HUDEP-2 (cell line): ENCODE results near the gene USP22.
"Not testable (repeated sequence)": the region's sequence is repeated elsewhere in the genome, so short reads cannot be mapped to it uniquely, and the experiment has no call there.

Experiments used
- DNase-seq, 76 experiments: peaks; one replicate each; lab custom pipeline; 2025; ENCODE audit not compliant: unreplicated experiment in 76 of 76; lab: John Stamatoyannopoulos, UW

Gene USP22

GRCh38 chr17:20991276-20992037 is 51.4 kb downstream of the USP22 start:
- DNase-seq, result no peak

- DNase-seq, result no peak
Measured at GRCh38 chr17:20989991-20990855, 52.6 kb downstream of the USP22 start.

GRCh38 chr17:20989481-20989880 is 53.3 kb downstream of the USP22 start:
- no peak for DNase-seq

GRCh38 chr17:20988896-20989295 is 53.9 kb downstream of the USP22 start:
- no peak for DNase-seq

- DNase-seq, result no peak
Measured at GRCh38 chr17:20988001-20988636, 54.7 kb downstream of the USP22 start.

DNA sequence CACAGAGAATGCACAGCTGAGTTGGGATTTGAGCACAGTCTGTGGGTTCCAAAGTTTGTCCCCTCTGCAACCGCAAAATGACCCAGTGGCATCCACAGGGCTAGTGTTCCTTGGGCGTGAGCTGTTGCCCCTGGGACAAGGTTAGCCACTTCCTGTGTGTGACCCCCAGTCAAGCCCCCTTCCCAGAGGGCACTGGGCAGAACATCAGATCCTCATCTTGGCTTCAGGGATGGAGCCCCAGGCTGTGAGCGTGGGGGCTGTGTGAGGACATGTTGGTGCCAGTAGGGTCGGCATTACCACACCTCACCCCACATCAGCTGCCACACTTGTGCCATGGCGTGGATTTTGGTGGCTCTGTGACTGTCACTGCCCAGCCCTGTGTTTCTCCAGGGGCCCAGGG is 55.3 kb downstream of the USP22 start:
- no peak for DNase-seq

GRCh38 chr17:20986767-20987510 is 55.9 kb downstream of the USP22 start:
- no peak for DNase-seq

DNA sequence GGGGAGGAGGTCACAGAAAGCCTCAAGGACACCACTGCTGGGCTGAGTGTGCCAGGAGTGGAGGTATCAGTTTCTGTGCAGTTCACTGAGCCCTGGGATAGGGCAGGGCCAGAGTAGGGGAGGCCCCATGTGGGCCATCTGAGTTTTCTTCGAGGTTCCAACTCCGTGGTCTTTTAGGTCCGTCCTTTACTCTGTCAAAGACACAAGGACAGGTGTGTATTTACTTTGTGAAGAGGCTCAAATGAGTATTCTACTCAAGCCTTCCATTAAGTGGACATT is 59.5 kb downstream of the USP22 start:
- DNase-seq, result no peak

GRCh38 chr17:20982589-20983358 is 60.0 kb downstream of the USP22 start:
- DNase-seq, result no peak

- no peak for DNase-seq
Measured at GRCh38 chr17:20981046-20981920, 61.5 kb downstream of the USP22 start.

- DNase-seq, result no peak
Measured at GRCh38 chr17:20979792-20980083, 63.1 kb downstream of the USP22 start.

DNA sequence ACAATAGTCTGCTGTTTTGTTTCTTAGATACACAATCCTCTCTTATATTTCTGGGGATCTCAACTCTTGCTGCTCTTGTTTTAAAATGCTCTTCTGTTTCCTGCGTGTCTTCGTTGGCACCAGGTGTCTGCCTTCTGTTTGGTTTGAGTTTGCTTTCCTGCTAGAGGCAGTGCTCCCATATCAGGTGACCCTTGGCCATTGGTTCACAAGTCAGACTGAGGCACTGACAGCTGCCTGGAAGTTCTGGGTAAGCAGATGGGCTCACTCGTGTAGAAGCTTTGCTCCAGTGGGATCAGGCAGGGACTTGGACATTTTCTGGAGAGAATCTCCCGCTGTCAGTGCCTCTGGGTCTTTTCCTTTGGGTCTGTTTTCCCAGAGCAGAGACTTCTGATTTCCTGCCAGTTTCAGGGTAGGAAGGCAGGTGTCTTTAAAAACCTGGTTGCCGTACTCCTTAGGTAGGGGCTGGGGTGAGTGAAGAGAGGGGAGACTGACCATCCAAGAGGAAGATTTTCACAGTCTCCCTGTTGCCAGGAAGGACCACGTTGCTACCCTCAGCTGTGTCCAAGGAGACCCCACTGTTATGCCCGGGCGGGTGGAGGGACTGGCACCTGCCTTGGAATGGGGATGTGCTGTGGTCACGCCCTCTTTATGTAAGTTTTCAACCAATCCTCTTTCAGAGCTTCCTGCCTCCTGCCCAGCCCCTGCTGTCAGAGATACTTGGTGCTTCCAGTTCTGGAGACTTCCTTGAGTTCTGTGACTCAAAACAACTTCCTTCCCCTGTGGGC is 63.6 kb downstream of the USP22 start:
- not testable (repeated sequence) for DNase-seq

- DNase-seq, result not testable (repeated sequence)
Measured at GRCh38 chr17:20977609-20978253, 65.1 kb downstream of the USP22 start.

DNA sequence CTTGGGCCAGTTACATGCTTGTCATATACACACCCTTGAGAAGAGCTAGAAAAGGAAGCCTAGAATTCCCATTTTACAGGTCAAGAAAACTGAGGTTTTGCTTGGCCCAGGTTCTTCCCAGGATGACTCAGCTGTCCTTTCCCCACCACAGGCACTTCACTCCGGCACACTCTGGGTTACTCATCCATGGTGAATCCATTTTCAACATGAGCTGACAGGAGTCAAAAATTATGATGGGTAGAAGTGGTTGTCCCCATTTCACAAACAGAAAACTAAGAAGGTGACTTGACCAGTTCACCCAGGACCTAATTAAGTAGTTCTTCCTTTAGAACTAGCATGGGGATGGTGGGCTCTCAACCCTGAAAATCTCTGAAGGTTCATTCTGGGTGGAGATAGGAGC is 67.2 kb downstream of the USP22 start:
- no peak for DNase-seq

DNA sequence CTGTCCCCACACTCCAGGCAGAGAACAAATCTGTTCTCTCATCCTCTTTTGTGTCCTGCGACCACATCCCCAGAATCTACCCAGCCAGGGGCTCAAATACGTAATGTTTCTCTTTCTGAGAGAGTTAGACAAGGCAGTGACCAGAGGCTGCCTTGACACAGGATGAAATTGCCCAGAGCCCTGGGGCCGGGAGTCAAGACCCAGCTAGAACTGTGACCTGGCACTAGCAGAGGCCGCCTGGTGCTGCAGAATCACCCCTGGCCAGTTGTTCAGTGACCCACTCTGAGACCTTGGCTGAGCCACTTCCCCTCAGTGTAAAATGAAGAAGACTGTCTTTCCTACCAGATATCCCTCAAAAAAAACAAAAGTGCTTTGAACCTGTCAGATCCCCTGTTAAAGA is 72.5 kb downstream of the USP22 start:
- no peak for DNase-seq

DNA sequence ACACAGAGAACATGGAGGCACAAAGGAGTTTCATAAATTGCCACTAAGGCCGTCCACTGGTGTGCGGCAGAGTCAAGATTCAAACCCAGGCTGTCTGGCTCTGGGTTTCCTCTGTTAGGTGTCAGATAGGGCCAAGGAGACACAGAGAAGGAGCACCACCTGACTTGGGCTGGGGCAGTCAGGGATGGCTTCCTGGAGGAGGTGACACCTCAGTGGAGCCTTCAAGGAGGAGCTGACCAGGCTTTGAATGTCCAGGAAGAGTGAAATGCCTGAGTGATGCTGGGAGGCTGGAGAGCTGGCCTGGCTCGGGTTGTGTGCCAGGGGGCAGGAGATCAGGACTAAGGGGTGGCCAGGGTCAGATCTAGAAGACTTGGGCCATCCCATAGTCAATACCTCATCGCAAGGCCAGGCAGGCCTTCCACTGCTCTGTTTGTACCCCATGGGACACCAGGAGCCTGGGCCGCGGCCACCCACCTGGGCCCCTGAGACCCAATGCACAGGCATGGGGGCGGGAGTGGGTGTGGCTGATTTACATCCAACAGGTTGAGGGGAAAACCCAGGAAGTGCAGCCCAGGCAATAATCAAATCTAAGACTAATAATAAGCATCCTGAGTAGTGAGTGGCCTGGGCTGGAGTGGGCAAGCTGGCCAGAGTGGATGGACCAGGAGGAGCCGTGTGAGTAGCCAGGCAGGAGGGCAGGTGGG is 73.7 kb downstream of the USP22 start:
- DNase-seq, result no peak

- DNase-seq, result no peak
Measured at GRCh38 chr17:20967776-20968175, 75.0 kb downstream of the USP22 start.

DNA sequence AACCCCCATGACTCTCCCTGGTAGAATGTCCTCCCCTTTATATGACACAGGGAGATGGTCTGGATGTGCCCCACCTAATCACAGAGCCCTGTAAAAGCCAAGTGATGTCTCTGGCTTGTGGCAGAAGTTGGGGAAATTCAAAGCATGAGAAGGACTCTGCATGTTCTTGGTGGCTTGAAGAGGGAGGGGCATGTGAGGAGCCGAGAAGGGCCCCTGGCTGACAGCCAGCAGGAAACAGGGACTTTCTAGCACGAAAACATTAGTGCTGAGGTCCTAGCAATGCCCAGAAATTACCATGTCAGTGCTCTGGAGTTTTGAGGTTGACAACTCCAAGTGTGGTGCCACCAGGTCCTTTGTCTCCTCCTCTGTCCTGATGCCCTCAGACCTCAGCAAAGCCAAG is 75.9 kb downstream of the USP22 start:
- DNase-seq, result no peak
